Measurements from ENCODE around the gene GPR146. TPM values are rescaled to one million over a fixed set of nuclear protein-coding genes. Genes with fewer than 3 reads are reported as not detected.

Gene GPR146
- total and polyA plus RNA-seq, 2 of the 13 experiments (the other 11 are each of a cell fraction or from before 2014, with no cell fraction given): 2.0 to 15.9 TPM

DNA sequence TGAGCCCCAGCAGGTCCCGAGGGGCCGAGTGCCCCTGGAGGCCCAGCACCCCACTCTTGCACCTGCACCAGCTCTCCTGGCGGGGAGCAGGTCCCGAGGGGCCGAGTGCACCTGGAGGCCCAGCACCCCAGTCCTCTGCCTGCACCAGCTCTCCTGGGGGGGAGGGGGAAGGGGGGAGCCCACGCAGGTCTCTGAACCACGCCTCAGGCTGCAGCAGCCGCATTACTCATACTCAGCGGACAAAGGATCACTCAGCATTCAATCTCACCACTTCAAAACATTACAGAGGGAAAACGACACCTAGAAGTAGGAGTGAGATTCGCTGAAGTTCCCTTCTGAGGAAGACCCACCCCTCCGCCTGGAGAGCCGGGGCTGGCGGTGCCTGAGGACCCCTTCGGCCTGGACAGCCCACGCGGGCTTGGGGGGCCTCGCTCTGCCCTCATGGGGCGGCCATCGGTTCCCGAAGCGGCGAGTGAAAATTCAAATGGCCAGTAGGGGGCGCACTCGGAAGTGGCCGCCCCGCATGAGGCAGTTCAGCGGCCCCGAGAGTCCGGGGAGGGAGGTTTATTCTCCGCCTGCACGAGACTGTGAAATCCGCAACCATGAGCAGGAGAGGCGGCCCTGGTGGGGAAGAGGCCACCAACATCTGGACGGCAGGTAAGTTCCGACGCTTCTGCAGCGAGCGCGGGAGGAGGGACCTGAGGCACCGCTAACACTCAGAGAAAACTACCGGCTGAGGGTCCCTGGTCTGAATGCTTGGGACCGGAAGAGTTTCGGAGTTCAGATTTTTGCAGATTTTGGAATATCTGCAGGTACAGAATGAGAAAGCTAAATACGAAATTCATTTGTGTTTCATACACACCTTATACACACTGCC, 42.5 kb downstream of the GPR146 start (continued):
- TF ChIP-seq, protein P1, sequence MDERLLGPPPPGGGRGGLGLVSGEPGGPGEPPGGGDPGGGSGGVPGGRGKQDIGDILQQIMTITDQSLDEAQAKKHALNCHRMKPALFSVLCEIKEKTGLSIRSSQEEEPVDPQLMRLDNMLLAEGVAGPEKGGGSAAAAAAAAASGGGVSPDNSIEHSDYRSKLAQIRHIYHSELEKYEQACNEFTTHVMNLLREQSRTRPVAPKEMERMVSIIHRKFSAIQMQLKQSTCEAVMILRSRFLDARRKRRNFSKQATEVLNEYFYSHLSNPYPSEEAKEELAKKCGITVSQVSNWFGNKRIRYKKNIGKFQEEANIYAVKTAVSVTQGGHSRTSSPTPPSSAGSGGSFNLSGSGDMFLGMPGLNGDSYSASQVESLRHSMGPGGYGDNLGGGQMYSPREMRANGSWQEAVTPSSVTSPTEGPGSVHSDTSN (CRISPR knock-in tag; IDR thresholded peaks at IDR 0.05): no peak
- TF ChIP-seq SP4 (CRISPR knock-in tag; IDR thresholded peaks at IDR 0.05) (no peak), ZNF253 (CRISPR knock-in tag; IDR thresholded peaks at IDR 0.05; ENCODE audit: borderline replicate concordance) (no peak), REXO4 (CRISPR knock-in tag; IDR thresholded peaks at IDR 0.05; ENCODE audit: borderline replicate concordance) (no peak), PHF8 (CRISPR knock-in tag; IDR thresholded peaks at IDR 0.05) (peak; percentile 77), MED1 (CRISPR knock-in tag; IDR thresholded peaks at IDR 0.05) (peak; percentile 67), ZNF3 (CRISPR knock-in tag; IDR thresholded peaks at IDR 0.05) (no peak), MLLT10 (CRISPR knock-in tag; IDR thresholded peaks at IDR 0.05) (no peak), SNAI1 (CRISPR knock-in tag; IDR thresholded peaks at IDR 0.05; ENCODE audit: borderline replicate concordance) (no peak), ZBTB20 (CRISPR knock-in tag; IDR thresholded peaks at IDR 0.05; ENCODE audit: borderline replicate concordance, low read depth) (peak; percentile 46), DR1 (CRISPR knock-in tag; IDR thresholded peaks at IDR 0.05) (no peak), ZNF234 (CRISPR knock-in tag; conservative IDR thresholded peaks at IDR 0.05) (0 out of 2 replicates have a peak, but pooled peaks have one; percentile 64), ZNF607 (CRISPR knock-in tag; IDR thresholded peaks at IDR 0.05; ENCODE audit: borderline replicate concordance) (peak; percentile 82; the same call in 1 of the 2 replicates), ZKSCAN5 (CRISPR knock-in tag; IDR thresholded peaks at IDR 0.05) (no peak), ZFY (CRISPR knock-in tag; IDR thresholded peaks at IDR 0.05) (peak; percentile 77), ZNF629 (CRISPR knock-in tag; conservative IDR thresholded peaks at IDR 0.05) (no peak), YY1 (IDR thresholded peaks at IDR 0.05; ENCODE audit: insufficient read depth, insufficient replicate concordance, low read depth, low read length) (peak; percentile 87), CC2D1A (CRISPR knock-in tag; IDR thresholded peaks at IDR 0.05) (no peak), ELF1 (CRISPR knock-in tag; IDR thresholded peaks at IDR 0.05) (peak; percentile 55), ZNF543 (CRISPR knock-in tag; IDR thresholded peaks at IDR 0.05) (0 out of 2 replicates have a peak, but pooled peaks have one; percentile 40), ZFP36 (IDR thresholded peaks at IDR 0.05; ENCODE audit: borderline replicate concordance, low read depth, low read length, partially characterized antibody) (no peak), FOXA1 (IDR thresholded peaks at IDR 0.05) (no peak), FOXA1 (CRISPR knock-in tag; IDR thresholded peaks at IDR 0.05) (no peak), SRSF9 (IDR thresholded peaks at IDR 0.05; ENCODE audit: borderline replicate concordance, insufficient read depth, low read depth, low read length, poor library complexity, severe bottlenecking) (no peak), MED8 (CRISPR knock-in tag; IDR thresholded peaks at IDR 0.05; ENCODE audit: insufficient replicate concordance) (no peak), ZIK1 (CRISPR knock-in tag; IDR thresholded peaks at IDR 0.05; ENCODE audit: borderline replicate concordance, low read depth) (no peak), ZFP90 (CRISPR knock-in tag; IDR thresholded peaks at IDR 0.05; ENCODE audit: borderline replicate concordance) (no peak)
- TF ChIP-seq, protein P2, sequence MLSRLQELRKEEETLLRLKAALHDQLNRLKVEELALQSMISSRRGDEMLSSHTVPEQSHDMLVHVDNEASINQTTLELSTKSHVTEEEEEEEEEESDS (CRISPR knock-in tag; IDR thresholded peaks at IDR 0.05; ENCODE audit: borderline replicate concordance): peak; percentile 45; the same call in 1 of the 2 replicates

All from HepG2 (cell line).